Measurements from ENCODE around the gene RFC2.

RFC2 gene

GRCh38 chr7:74216361-74216761 lies 37.8 kb downstream of the RFC2 start:
- Histone ChIP-seq H3F3A (ENCODE audit: control insufficient read depth, insufficient read depth) (peaks cover 37% of the 10 kb centered on the region), H3K27ac (ENCODE audit: low read depth, low read length) (peak overlapping the region; percentile 92), H3K27me3 (ENCODE audit: control insufficient read depth, low read length) (no peaks in the 10 kb centered on the region), H3K9me2 (replicated peaks; ENCODE audit: control insufficient read depth, low read length) (no peaks in the 10 kb centered on the region), H4K20me1 (ENCODE audit: control insufficient read depth, insufficient read depth, low read depth, low read length) (no peaks in the 10 kb centered on the region), H3K9me3 (ENCODE audit: control insufficient read depth, insufficient read depth, low read length) (no peaks in the 10 kb centered on the region), H3K4me1 (ENCODE audit: control insufficient read depth, low read length) (peaks cover 84% of the 10 kb centered on the region), H3K79me2 (ENCODE audit: control insufficient read depth, low read length) (peaks cover 55% of the 10 kb centered on the region), H3K36me3 (ENCODE audit: control insufficient read depth, low read length) (peaks cover 78% of the 10 kb centered on the region), H3K4me2 (ENCODE audit: low read length) (peak overlapping the region; percentile 69), H3K4me3 (ENCODE audit: low read length) (peak overlapping the region; percentile 56)
- TF ChIP-seq CTCF (IDR thresholded peaks at IDR 0.05; ENCODE audit: low read depth, low read length, poor library complexity, severe bottlenecking) (no peak), EZH2phosphoT487 (IDR thresholded peaks at IDR 0.05; ENCODE audit: borderline replicate concordance, low read length) (no peak)

GRCh38 chr7:74215921-74216320 lies 38.3 kb downstream of the RFC2 start:
- Histone ChIP-seq H3K36me3 (ENCODE audit: control insufficient read depth, low read length) (peaks cover 76% of the 10 kb centered on the region), H3K27me3 (ENCODE audit: control insufficient read depth, low read length) (no peaks in the 10 kb centered on the region), H3K27ac (ENCODE audit: low read depth, low read length) (peak overlapping the region; percentile 92), H3K9me2 (replicated peaks; ENCODE audit: control insufficient read depth, low read length) (no peaks in the 10 kb centered on the region), H4K20me1 (ENCODE audit: control insufficient read depth, insufficient read depth, low read depth, low read length) (no peaks in the 10 kb centered on the region), H3F3A (ENCODE audit: control insufficient read depth, insufficient read depth) (peaks cover 37% of the 10 kb centered on the region), H3K4me3 (ENCODE audit: low read length) (peak overlapping the region; percentile 56), H3K79me2 (ENCODE audit: control insufficient read depth, low read length) (peaks cover 59% of the 10 kb centered on the region), H3K4me1 (ENCODE audit: control insufficient read depth, low read length) (peaks cover 83% of the 10 kb centered on the region), H3K9me3 (ENCODE audit: control insufficient read depth, insufficient read depth, low read length) (no peaks in the 10 kb centered on the region), H3K4me2 (ENCODE audit: low read length) (peak overlapping the region; percentile 69)
- no peak for TF ChIP-seq EZH2phosphoT487 (IDR thresholded peaks at IDR 0.05; ENCODE audit: borderline replicate concordance, low read length)
- no peak for TF ChIP-seq CTCF (IDR thresholded peaks at IDR 0.05; ENCODE audit: low read depth, low read length, poor library complexity, severe bottlenecking)

- peaks cover 78% of the 10 kb centered on the region for H3K4me1 ChIP-seq (ENCODE audit: control insufficient read depth, low read length)
- TF ChIP-seq CTCF (IDR thresholded peaks at IDR 0.05; ENCODE audit: low read depth, low read length, poor library complexity, severe bottlenecking), result no peak
- H3K4me2 ChIP-seq (ENCODE audit: low read length), result peak overlapping the region; percentile 69
Measured at GRCh38 chr7:74214816-74215630, 39.2 kb downstream of the RFC2 start.

More at GRCh38 chr7:74214816-74215630, 39.2 kb downstream of the RFC2 start:
- no peaks in the 10 kb centered on the region for H4K20me1 ChIP-seq (ENCODE audit: control insufficient read depth, insufficient read depth, low read depth, low read length)
- H3K36me3 ChIP-seq (ENCODE audit: control insufficient read depth, low read length), result peaks cover 72% of the 10 kb centered on the region
- peak overlapping the region; percentile 92 for H3K27ac ChIP-seq (ENCODE audit: low read depth, low read length)
- H3K4me3 ChIP-seq (ENCODE audit: low read length), result peak overlapping the region; percentile 56
- peaks cover 46% of the 10 kb centered on the region for H3F3A ChIP-seq (ENCODE audit: control insufficient read depth, insufficient read depth)
- no peaks in the 10 kb centered on the region for H3K9me2 ChIP-seq (replicated peaks; ENCODE audit: control insufficient read depth, low read length)
- H3K27me3 ChIP-seq (ENCODE audit: control insufficient read depth, low read length), result no peaks in the 10 kb centered on the region
- H3K79me2 ChIP-seq (ENCODE audit: control insufficient read depth, low read length), result peaks cover 68% of the 10 kb centered on the region
- H3K9me3 ChIP-seq (ENCODE audit: control insufficient read depth, insufficient read depth, low read length), result no peaks in the 10 kb centered on the region
